Duodenal mucosa (tissue), 2 donors: Measurements from ENCODE around the gene TMEM167A.

ENCODE experiments used
- H3K27ac ChIP-seq: one replicate; pipeline ENCODE4 v1.7.0; 2013; ENCODE audit warnings: low read depth, low read length
- H3K27me3 ChIP-seq, 2 donors: one replicate each; pipeline ENCODE4 v1.7.0; 2013; ENCODE audit warnings: low read length in 2 of 2, control low read depth in 1 of 2; ENCODE audit not compliant: insufficient read depth in 2 of 2, control insufficient read depth in 1 of 2
- H3K36me3 ChIP-seq, 2 donors: one replicate each; pipeline ENCODE4 v1.7.0; 2013; ENCODE audit warnings: low read length in 2 of 2, control low read depth in 1 of 2; ENCODE audit not compliant: insufficient read depth in 2 of 2, control insufficient read depth in 1 of 2
- H3K4me1 ChIP-seq, 2 donors: one replicate each; pipeline ENCODE4 v1.7.0; 2013; ENCODE audit warnings: low read length in 2 of 2, control low read depth in 1 of 2; ENCODE audit not compliant: insufficient read depth in 2 of 2, control insufficient read depth in 1 of 2
- H3K4me3 ChIP-seq, 2 donors: one replicate each; pipeline ENCODE4 v1.7.0; 2013; ENCODE audit warnings: low read length in 2 of 2, low read depth in 1 of 2
- H3K9ac ChIP-seq, 2 donors: one replicate each; pipeline ENCODE4 v1.7.0; 2013; ENCODE audit warnings: low read length in 2 of 2, low read depth in 1 of 2
- H3K9me3 ChIP-seq, 2 donors: one replicate each; pipeline ENCODE4 v1.7.0; 2013; ENCODE audit warnings: low read length in 2 of 2, control low read depth in 1 of 2; ENCODE audit not compliant: control insufficient read depth in 1 of 2

TMEM167A gene

DNA sequence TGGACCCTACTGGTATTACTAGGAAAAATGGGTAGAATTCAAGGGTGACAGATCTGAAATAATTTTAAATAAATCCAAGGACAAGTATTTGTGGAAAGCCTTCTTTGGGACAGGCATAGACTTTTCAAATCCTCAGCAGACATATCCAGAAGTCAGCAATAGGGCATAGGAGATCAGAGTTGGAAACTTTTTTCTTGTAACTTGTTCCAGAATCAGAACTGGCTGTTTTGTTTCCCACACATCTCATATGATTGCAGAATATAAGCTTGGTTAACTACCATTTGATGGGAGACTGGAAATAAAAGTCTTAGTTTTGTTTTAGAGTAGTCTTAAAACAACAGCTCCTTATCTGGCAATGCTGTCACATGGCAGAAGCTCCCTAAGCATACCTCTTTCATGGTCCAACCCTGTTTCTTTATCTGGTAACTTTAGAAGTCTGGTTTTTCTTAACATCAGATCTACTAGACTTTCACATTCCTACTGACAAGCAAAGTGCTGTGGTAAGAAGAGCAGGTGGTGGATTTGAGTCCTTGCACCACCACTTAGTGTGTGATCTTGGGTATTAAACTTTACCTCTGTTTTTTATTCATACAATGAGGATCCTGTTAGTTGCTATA lies 25.3 kb upstream of the TMEM167A start:
- no peaks in the 10 kb centered on the region for H3K36me3 ChIP-seq
- no peaks in the 10 kb centered on the region for H3K27me3 ChIP-seq
- no peak overlapping the region for H3K27ac ChIP-seq
- H3K9me3 ChIP-seq = no peaks in the 10 kb centered on the region
- H3K9ac ChIP-seq = no peak overlapping the region
- H3K4me3 ChIP-seq = no peak overlapping the region
- peaks cover 16 to 25% of the 10 kb centered on the region in 2 donors for H3K4me1 ChIP-seq

DNA sequence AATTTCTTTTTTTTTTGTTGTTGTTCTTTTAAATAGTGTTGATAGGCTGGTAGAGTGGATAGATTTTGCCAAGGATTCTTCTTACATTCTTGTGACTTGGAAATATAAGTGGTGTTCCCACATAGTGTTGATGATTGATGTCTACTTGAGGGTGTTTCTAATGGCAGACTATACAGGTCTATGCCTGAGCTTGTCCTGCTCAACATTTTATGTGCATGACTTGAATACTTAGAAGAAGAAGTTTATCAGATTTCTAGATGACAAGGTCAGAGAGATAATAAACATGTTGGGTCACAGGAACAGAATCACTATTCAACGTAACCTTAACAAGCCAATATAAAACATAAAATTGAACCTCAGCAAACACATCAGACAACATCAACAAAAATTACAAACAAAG lies 24.3 kb upstream of the TMEM167A start:
- no peak overlapping the region for H3K27ac ChIP-seq
- H3K36me3 ChIP-seq = no peaks in the 10 kb centered on the region
- H3K4me3 ChIP-seq = no peak overlapping the region
- H3K4me1 ChIP-seq = peaks cover 17 to 31% of the 10 kb centered on the region in 2 donors
- no peaks in the 10 kb centered on the region for H3K9me3 ChIP-seq
- H3K9ac ChIP-seq = no peak overlapping the region
- no peaks in the 10 kb centered on the region for H3K27me3 ChIP-seq

DNA sequence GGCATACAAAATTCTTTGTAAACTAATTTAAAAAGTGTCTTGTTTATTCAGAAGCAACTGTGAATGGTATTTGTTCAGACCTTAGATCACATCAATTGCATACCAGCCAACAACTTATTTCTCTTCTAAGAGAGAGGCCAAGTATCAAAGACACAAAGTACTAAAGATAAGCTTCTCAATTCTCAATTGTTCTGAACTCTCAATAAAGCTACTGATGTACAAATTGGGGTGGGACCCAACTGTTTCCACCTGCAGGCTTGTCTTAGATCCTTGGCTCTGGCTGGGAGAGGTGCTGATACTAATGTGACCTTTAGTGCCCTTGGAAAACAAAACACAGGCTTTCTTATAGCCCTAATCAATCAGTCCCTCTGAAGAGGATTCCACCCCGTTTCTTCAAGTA lies 22.3 kb upstream of the TMEM167A start:
- peaks cover 21 to 31% of the 10 kb centered on the region in 2 donors for H3K4me1 ChIP-seq
- H3K9ac ChIP-seq = no peak overlapping the region
- H3K27ac ChIP-seq = no peak overlapping the region
- H3K4me3 ChIP-seq = no peak overlapping the region
- no peaks in the 10 kb centered on the region for H3K9me3 ChIP-seq
- H3K36me3 ChIP-seq = no peaks in the 10 kb centered on the region
- H3K27me3 ChIP-seq = no peaks in the 10 kb centered on the region

DNA sequence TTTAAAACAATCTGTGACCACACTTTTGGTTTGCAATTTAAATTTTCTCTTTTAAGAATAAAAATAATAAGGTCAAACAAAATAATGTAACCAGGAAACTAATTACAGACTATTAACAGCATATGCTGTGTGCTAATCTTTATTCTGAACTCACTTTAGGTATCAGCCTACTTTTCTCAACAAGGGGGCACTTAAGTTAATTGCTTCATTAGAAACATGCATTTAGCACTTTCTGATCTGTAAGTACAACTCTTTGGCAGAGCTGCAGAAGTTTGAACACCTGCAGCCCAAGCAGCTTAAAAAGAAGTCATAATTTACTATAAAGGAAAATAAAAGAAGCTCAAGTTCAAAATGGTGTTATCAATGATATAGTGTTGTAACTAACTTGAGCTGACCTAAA lies 21.8 kb upstream of the TMEM167A start:
- H3K4me1 ChIP-seq = peaks cover 21 to 31% of the 10 kb centered on the region in 2 donors
- H3K9ac ChIP-seq = no peak overlapping the region
- H3K4me3 ChIP-seq = no peak overlapping the region
- no peak overlapping the region for H3K27ac ChIP-seq
- H3K36me3 ChIP-seq = no peaks in the 10 kb centered on the region
- H3K27me3 ChIP-seq = no peaks in the 10 kb centered on the region
- H3K9me3 ChIP-seq = no peaks in the 10 kb centered on the region

DNA sequence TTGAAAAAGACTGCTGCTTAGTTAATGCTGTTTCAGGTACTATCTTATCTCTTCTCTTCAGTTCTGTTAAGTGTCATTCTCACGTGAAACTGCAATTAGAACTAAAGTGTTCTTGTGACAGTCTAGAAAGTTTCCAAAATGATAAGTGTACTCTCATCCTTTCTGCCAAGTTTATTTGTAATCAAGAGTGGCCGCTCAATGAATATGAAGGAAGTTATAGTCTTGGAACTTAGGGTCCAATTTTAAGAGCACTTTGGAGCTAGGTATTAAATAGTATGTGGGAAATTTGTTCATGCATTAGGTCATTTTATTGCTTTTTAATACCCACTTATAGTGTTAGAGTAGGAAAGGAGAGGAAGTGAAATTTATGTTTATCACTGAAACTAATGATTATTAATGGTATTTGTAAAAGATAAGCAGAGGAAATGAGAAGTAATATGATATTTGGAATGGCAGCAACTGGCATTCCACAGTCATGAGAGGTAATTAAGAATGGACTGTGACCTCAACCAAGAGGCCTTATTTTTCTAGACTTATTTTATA lies 20.6 kb upstream of the TMEM167A start:
- H3K9me3 ChIP-seq = peaks cover 3 to 8% of the 10 kb centered on the region in 2 donors
- no peak overlapping the region for H3K9ac ChIP-seq
- H3K27me3 ChIP-seq = no peaks in the 10 kb centered on the region
- H3K27ac ChIP-seq = no peak overlapping the region
- H3K4me1 ChIP-seq = peaks cover 21 to 31% of the 10 kb centered on the region in 2 donors
- H3K4me3 ChIP-seq = no peak overlapping the region
- no peaks in the 10 kb centered on the region for H3K36me3 ChIP-seq

DNA sequence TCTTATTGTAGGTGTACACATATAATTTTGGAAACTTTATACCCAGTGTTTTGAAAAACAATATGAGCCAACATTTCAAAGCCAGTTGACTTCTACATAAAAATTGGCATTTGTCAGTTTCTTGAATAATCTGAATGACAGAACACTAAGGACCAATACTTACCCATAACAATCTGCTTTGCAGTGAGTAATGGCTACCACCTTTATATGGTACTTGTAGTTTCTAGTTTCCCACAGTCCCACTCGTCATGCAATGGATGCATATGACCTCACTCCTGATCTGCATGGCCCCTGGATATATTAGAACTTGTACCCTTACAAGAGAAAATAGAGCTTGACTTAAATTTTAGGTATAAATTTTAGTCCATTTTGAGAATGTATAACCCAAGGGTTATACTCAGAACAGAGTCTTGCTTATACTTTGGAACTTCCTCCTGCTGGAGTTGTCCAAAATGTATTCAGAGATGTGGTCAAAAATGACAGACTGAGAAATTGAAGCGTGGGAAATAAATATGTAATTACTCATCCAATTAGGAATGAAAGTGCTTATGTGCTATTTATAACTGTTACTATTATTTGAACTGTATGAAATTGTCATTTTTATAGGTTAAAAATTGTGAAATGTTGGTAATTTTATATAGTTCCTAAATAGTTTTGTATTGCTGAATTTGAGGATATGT lies 19.6 kb upstream of the TMEM167A start:
- H3K27me3 ChIP-seq = no peaks in the 10 kb centered on the region
- no peak overlapping the region for H3K27ac ChIP-seq

DNA sequence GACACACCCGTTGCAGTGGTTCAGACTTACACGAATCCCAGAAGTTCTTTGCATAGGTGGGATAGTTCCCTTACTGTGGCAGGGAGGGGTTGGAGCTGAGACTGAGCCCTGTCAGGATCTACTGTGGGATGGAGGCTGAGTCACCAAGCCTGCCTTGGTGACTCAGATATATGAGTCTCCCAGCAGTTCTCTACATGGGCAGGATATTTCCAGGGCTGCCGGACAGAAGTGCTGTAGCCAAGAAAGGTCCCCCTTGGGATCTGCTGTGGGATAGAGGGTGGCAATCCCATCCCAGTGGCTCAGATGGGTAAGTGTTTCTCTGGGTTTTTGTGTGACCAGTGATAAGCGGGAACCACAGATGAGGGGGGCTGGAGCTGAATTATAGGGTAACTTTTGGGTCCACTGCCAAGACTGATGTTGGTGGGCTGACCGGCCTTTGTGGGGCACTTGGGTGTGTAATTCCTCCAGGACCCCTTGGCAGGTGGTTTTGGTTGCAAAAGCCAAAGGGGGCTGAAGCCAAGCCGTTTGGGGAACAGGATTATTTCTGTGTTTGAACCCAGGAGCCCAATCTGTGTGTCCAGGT lies 18.9 kb upstream of the TMEM167A start:
- Histone ChIP-seq H3K4me3 (no peak overlapping the region), H3K27ac (no peak overlapping the region), H3K9me3 (peaks cover 6 to 11% of the 10 kb centered on the region in 2 donors), H3K27me3 (no peaks in the 10 kb centered on the region), H3K36me3 (no peaks in the 10 kb centered on the region), H3K9ac (no peak overlapping the region), H3K4me1 (peaks cover 21 to 31% of the 10 kb centered on the region in 2 donors)

More for the DNA sequence above, 19.6 kb upstream of the TMEM167A start:
- H3K9ac ChIP-seq = no peak overlapping the region
- H3K4me3 ChIP-seq = no peak overlapping the region
- no peaks in the 10 kb centered on the region for H3K36me3 ChIP-seq
- H3K9me3 ChIP-seq = peaks cover 6 to 11% of the 10 kb centered on the region in 2 donors
- H3K4me1 ChIP-seq = peaks cover 21 to 31% of the 10 kb centered on the region in 2 donors

DNA sequence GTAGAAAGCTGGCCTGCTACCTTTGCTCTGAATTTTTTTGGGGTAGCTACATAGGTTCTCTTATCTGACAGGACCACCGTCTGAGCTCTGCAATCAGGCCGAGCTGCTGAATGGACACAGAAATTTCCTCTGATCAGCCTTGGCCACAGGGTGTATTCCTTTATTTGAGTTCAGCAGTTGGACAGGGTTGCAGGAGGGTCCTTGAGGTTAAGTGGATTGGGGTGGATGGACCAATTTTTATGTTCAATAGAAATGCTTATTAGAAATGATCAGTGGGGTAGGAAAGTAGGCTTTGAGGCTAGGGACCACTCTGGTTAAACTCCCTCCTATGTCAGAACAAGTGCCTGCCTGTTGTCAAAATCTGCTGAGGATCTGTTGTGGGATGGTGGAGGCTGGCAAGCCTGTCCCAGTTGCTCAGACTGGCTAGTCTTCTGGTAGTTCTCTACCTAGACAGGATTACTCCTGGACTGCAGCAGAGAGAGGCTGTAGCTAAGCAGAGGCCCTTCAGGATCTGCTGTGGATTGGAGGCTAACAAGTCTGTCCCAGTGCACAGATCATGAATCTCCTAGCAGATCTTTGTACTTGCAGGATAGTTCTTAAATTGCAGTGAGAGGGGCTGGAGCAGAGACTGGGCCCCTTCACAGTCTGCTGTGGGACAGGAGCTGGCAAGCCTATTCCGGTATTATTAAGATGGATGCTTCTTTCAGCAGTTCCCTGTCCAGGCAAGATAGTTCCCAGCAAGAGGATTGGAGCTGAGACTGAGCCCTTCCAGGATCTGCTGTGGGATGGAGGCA lies 18.2 kb upstream of the TMEM167A start:
- peaks cover 21 to 31% of the 10 kb centered on the region in 2 donors for H3K4me1 ChIP-seq
- H3K9ac ChIP-seq = no peak overlapping the region
- H3K36me3 ChIP-seq = no peaks in the 10 kb centered on the region
- no peak overlapping the region for H3K4me3 ChIP-seq
- H3K27me3 ChIP-seq = no peaks in the 10 kb centered on the region
- peaks cover 6 to 12% of the 10 kb centered on the region in 2 donors for H3K9me3 ChIP-seq
- no peak overlapping the region for H3K27ac ChIP-seq

DNA sequence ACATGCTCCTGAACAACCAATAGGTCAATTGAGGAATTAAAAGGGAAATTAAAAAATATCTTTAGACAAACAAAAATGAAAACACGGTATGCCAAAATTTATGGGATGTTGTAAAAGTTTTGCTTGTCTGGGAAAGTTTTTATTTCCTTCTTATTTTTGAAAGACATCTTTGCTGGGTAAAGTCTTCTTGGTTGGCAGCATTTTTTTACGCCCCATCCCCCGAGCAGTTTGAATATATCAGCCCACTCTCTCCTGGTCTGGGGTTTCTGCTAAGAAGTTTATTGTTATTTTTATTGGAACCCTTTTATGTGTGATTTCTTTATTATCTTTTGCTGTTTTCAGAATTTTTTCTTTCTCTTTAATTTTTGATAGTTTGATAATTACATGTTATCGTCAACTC lies 16.5 kb upstream of the TMEM167A start:
- H3K27ac ChIP-seq = no peak overlapping the region
- no peaks in the 10 kb centered on the region for H3K36me3 ChIP-seq
- peaks cover 6 to 18% of the 10 kb centered on the region in 2 donors for H3K9me3 ChIP-seq
- no peaks in the 10 kb centered on the region for H3K27me3 ChIP-seq
- no peak overlapping the region for H3K4me3 ChIP-seq
- peaks cover 15 to 18% of the 10 kb centered on the region in 2 donors for H3K4me1 ChIP-seq
- no peak overlapping the region for H3K9ac ChIP-seq
